ENCODE results near the gene CLEC4M. TPM values are rescaled to one million over a fixed set of nuclear protein-coding genes. Genes with fewer than 3 reads are reported as not detected.

Gene CLEC4M
- total and polyA plus RNA-seq, 2 of the 8 experiments (the other 6 are each of a cell fraction or from before 2014, with no cell fraction given), result not detected

GRCh38 chr19:7751157-7751783 is 11.8 kb upstream of the CLEC4M start (continued):
- TF ChIP-seq JUND (IDR thresholded peaks at IDR 0.05; ENCODE audit: low read length), result no peak
- TF ChIP-seq EGR1 (IDR thresholded peaks at IDR 0.05; ENCODE audit: borderline replicate concordance, low read depth, low read length), result no peak
- no peak for TF ChIP-seq SP1 (IDR thresholded peaks at IDR 0.05; ENCODE audit: low read depth, low read length)
- no peak for TF ChIP-seq MAFK (IDR thresholded peaks at IDR 0.05; ENCODE audit: low read depth, low read length)
- TF ChIP-seq SRF (IDR thresholded peaks at IDR 0.05; ENCODE audit: low read depth, low read length), result no peak
- no peak for TF ChIP-seq SUZ12 (IDR thresholded peaks at IDR 0.05; ENCODE audit: low read length)

All from H1 (cell line).